ENCODE measurements around the gene P4HB. TPM values are rescaled to one million over a fixed set of nuclear protein-coding genes. Genes with fewer than 3 reads are reported as not detected.

Gene P4HB
- total and polyA plus RNA-seq, 2 of the 4 experiments (the other 2 are of a cell fraction) = 599 to 932 TPM

DNA sequence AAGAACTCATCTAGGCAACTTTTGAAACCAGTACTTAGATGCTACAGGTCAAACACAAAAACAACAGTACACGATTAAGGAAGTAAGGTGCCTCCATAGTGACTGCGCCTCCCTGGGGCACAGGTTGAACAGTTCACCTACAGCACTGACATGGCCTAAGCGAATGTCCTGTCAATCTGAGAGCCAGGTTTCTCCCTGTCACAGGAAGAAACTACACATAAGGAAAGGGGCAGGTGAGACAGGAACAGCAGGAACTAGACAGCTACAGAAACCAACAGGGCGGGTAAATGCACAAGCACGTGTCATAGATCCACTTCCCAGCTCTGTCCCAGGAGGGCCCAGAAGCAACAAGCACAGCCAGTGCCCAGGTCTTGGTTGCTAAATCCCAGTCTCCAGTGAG is 18.8 kb upstream of the P4HB start:
- Histone ChIP-seq H3K9me1 (ENCODE audit: insufficient read depth, low read length) (peaks cover 16% of the 10 kb centered on the region), H3K9me3 (ENCODE audit: control insufficient read depth, insufficient read depth, low read length) (no peaks in the 10 kb centered on the region), H2BK15ac (ENCODE audit: low read depth, low read length) (no peak overlapping the region), H4K20me1 (ENCODE audit: insufficient read depth, low read length) (peaks cover 5% of the 10 kb centered on the region; the same call in 1 of the 2 replicates), H2AK5ac (ENCODE audit: low read depth, low read length) (peak overlapping the region; percentile 71), H3K27ac (ENCODE audit: insufficient read depth, low read length) (peak overlapping the region; percentile 98; the same call in 1 of the 2 replicates), H3K4ac (ENCODE audit: low read depth, low read length) (peak overlapping the region; percentile 48), H3K79me1 (ENCODE audit: low read depth in 1 of 2, low read length in 2 of 2) (peaks cover 18 to 47% of the 10 kb centered on the region in 2 experiments), H4K8ac (ENCODE audit: low read depth in 2 of 2, low read length in 2 of 2) (peak overlapping the region in 1 of 2 experiments; percentile 87; a peak in 1 of 4 replicates), H3K36me3 (ENCODE audit: control insufficient read depth, insufficient read depth, low read length) (peaks cover 15% of the 10 kb centered on the region), H2BK20ac (ENCODE audit: low read depth, low read length) (no peak overlapping the region), H2BK120ac (ENCODE audit: low read depth, low read length) (peak overlapping the region; percentile 5; the same call in 1 of the 2 replicates), H2AFZ (replicated peaks; ENCODE audit: low read length, poor library complexity) (no peak overlapping the region), H3K18ac (ENCODE audit: low read depth, low read length) (peak overlapping the region; percentile 21), H3K23ac (ENCODE audit: low read depth, low read length) (peak overlapping the region; percentile 5; the same call in 1 of the 2 replicates), H3K27me3 (ENCODE audit: control insufficient read depth, insufficient read depth, low read length) (no peaks in the 10 kb centered on the region), H3K9ac (ENCODE audit: low read depth, low read length) (no peak overlapping the region), H3K4me1 (ENCODE audit: control insufficient read depth, insufficient read depth, low read length) (peaks cover 11% of the 10 kb centered on the region), H3K4me3 (ENCODE audit: insufficient read depth, low read depth, low read length) (no peak overlapping the region), H2AK9ac (replicated peaks; ENCODE audit: low read depth, low read length, poor library complexity) (peak overlapping the region; percentile 71), H3K56ac (ENCODE audit: extremely low read depth, insufficient read depth, low read length) (no peak overlapping the region), H4K5ac (ENCODE audit: low read depth, low read length) (peak overlapping the region; percentile 75), H3K4me2 (ENCODE audit: low read depth, low read length) (no peak overlapping the region), H2BK5ac (ENCODE audit: low read depth, low read length, poor library complexity, severe bottlenecking) (peak overlapping the region; percentile 79), H4K91ac (ENCODE audit: insufficient read depth, low read depth, low read length) (peak overlapping the region; percentile 43), H3K14ac (replicated peaks; ENCODE audit: low read depth, low read length) (peak overlapping the region; percentile 74)
- WGBS, 2 experiments (ENCODE audit: extremely low coverage in 2 of 2, insufficient read length in 1 of 2) = 80% methylated on average over 1 of the region's 5 CpGs; no CpG with 5 or more reads in 1 of the 2 experiments
- BruUV-seq (replicated peaks) = TSS peak; percentile 11
- ChIA-PET POLR2A (ENCODE audit: unreplicated experiment) (interaction anchor here (0.6 kb wide), 1 partner anchor 83 kb away, joined by 7 read pairs; no protein-coding TSS in a partner anchor), CTCF (no interaction called here)
- DNase-seq = no peak
- TF ChIP-seq POLR2A (IDR thresholded peaks at IDR 0.05; ENCODE audit: low read depth, low read length) (no peak), RCOR1 (IDR thresholded peaks at IDR 0.05; ENCODE audit: insufficient replicate concordance, low read length) (no peak), CHD1 (IDR thresholded peaks at IDR 0.05; ENCODE audit: low read depth, low read length) (no peak), BHLHE40 (IDR thresholded peaks at IDR 0.05; ENCODE audit: low read depth, low read length) (no peak), RFX5 (IDR thresholded peaks at IDR 0.05; ENCODE audit: low read depth, low read length) (no peak), FOS (IDR thresholded peaks at IDR 0.05; ENCODE audit: low read depth, low read length) (no peak), CEBPB (IDR thresholded peaks at IDR 0.05; ENCODE audit: low read depth, low read length) (no peak), USF2 (IDR thresholded peaks at IDR 0.05; ENCODE audit: low read depth, low read length) (no peak), SMC3 (IDR thresholded peaks at IDR 0.05; ENCODE audit: low read depth, low read length) (no peak), NFE2L2 (IDR thresholded peaks at IDR 0.05; ENCODE audit: low read depth, low read length) (no peak), RAD21 (IDR thresholded peaks at IDR 0.05; ENCODE audit: low read length) (no peak), MXI1 (IDR thresholded peaks at IDR 0.05; ENCODE audit: borderline replicate concordance, low read depth, low read length) (no peak)
- TF ChIP-seq, protein P1, sequence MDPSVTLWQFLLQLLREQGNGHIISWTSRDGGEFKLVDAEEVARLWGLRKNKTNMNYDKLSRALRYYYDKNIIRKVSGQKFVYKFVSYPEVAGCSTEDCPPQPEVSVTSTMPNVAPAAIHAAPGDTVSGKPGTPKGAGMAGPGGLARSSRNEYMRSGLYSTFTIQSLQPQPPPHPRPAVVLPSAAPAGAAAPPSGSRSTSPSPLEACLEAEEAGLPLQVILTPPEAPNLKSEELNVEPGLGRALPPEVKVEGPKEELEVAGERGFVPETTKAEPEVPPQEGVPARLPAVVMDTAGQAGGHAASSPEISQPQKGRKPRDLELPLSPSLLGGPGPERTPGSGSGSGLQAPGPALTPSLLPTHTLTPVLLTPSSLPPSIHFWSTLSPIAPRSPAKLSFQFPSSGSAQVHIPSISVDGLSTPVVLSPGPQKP (IDR thresholded peaks at IDR 0.05; ENCODE audit: borderline replicate concordance, low read depth, low read length) = no peak
- in situ Hi-C loops (cut with MboI; ENCODE audit: low sequenced_read_pairs) = no loop called here
- dilution Hi-C loops (cut with HindIII; ENCODE audit: low sequenced_read_pairs, unreplicated experiment) = no loop called here
- no peak; the same call in 1 of the 2 replicates for ATAC-seq (ENCODE audit: low read depth)
- intact Hi-C loops (cut with micrococcal nuclease) = no loop called here
